ENCODE results near the gene NLGN1. TPM values are rescaled to one million over a fixed set of nuclear protein-coding genes. Genes with fewer than 3 reads are reported as not detected.

NLGN1 gene
- total RNA-seq, 5 donors from 2014 or later (not counting 1 experiment from before 2014, with no cell fraction given), result 0.18 TPM; not detected in 4

DNA sequence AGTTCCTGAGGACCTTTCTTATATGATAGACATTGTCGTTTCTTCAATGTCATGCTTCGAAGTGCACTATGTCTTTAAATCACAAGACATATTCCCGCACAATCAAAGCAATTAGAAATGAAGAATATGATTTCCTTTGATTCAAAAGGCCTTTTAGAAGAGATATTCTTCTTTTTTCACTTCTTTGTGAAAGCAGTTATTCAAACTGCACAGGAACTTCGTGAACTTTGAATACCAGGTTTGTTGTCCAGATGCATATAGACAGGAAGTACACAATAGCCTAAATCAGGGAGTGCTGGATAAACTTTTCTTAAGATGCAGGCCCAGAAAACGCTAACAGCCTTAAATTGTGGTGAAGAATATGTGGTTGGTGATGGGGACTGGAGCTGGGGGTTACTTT, 870.5 kb downstream of the NLGN1 start:
- Mint-ChIP-seq H3K27me3 (no peaks in the 10 kb centered on the region), H3K4me1 (no peaks in the 10 kb centered on the region), H3K27ac (no peak overlapping the region), H3K36me3 (no peaks in the 10 kb centered on the region), H3K4me3 (no peak overlapping the region), H3K9me3 (peaks cover 4 to 11% (median 9%) of the 10 kb centered on the region in 3 donors)
- no peaks in the 10 kb centered on the region for H3K4me1 ChIP-seq (ENCODE audit: control insufficient read depth in 1 of 2, extremely low read depth in 1 of 2, insufficient read depth in 2 of 2, low read length in 2 of 2)
- WGBS (ENCODE audit: insufficient coverage), result 60% methylated on average over 1 of the region's 5 CpGs
- no peaks in the 10 kb centered on the region for H3K36me3 ChIP-seq (ENCODE audit: control insufficient read depth in 2 of 2, extremely low read depth in 1 of 2, insufficient read depth in 1 of 2, low read length in 1 of 2)
- no peak overlapping the region for H3K4me3 ChIP-seq (ENCODE audit: control insufficient read depth in 1 of 2, extremely low read depth in 1 of 2, low read length in 1 of 2)
- DNase-seq, result no peak
- H3K27ac ChIP-seq (ENCODE audit: low read length), result no peak overlapping the region
- H3K9me3 ChIP-seq, result no peaks in the 10 kb centered on the region
- no peak for ATAC-seq (replicated peaks in 1 of 4)
- no peaks in the 10 kb centered on the region for H3K27me3 ChIP-seq (replicated peaks in 1 of 2; ENCODE audit: control insufficient read depth in 2 of 2, extremely low read depth in 1 of 2, insufficient read depth in 2 of 2, low read length in 1 of 2)
- POLR2A ChIA-PET, result no interaction called here
- CTCF ChIA-PET, result no interaction called here

DNA sequence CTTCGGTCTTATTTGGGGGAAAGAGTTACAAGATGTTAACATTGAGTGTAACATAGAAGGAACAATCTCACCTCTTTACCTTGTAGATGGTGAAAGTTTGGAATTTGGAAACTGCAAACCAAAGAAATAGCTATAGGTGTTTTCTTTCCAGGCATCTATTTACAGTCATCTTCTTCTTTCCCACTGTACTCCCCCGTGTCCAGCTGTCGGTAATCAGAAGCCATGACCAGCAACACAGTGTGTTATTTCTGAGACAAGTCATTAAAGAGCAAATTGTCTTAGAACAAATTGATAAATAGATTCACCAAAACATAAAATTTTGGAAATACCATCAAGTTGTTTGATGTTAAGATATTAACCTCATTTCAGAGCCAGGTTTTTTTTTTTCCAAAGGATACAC, 871.0 kb downstream of the NLGN1 start:
- no peaks in the 10 kb centered on the region for H3K36me3 ChIP-seq (ENCODE audit: control insufficient read depth in 2 of 2, extremely low read depth in 1 of 2, insufficient read depth in 1 of 2, low read length in 1 of 2)
- no peaks in the 10 kb centered on the region for H3K4me1 ChIP-seq (ENCODE audit: control insufficient read depth in 1 of 2, extremely low read depth in 1 of 2, insufficient read depth in 2 of 2, low read length in 2 of 2)
- CTCF ChIA-PET, result no interaction called here
- no CpG with 5 or more reads among the region's 3 CpGs for WGBS (ENCODE audit: insufficient coverage)
- no peak overlapping the region for H3K4me3 ChIP-seq (ENCODE audit: control insufficient read depth in 1 of 2, extremely low read depth in 1 of 2, low read length in 1 of 2)
- no peak overlapping the region for H3K27ac Mint-ChIP-seq
- H3K36me3 Mint-ChIP-seq, result no peaks in the 10 kb centered on the region
- no peak overlapping the region for H3K4me3 Mint-ChIP-seq
- no peaks in the 10 kb centered on the region for H3K4me1 Mint-ChIP-seq
- no peak overlapping the region for H3K27ac ChIP-seq (ENCODE audit: low read length)
- H3K27me3 ChIP-seq (replicated peaks in 1 of 2; ENCODE audit: control insufficient read depth in 2 of 2, extremely low read depth in 1 of 2, insufficient read depth in 2 of 2, low read length in 1 of 2), result no peaks in the 10 kb centered on the region
- H3K27me3 Mint-ChIP-seq, result no peaks in the 10 kb centered on the region
- no peak for ATAC-seq (replicated peaks in 1 of 4)
- H3K9me3 ChIP-seq, result no peaks in the 10 kb centered on the region
- no peak for DNase-seq
- POLR2A ChIA-PET, result no interaction called here
- peaks cover 4 to 11% (median 9%) of the 10 kb centered on the region in 3 donors for H3K9me3 Mint-ChIP-seq

DNA sequence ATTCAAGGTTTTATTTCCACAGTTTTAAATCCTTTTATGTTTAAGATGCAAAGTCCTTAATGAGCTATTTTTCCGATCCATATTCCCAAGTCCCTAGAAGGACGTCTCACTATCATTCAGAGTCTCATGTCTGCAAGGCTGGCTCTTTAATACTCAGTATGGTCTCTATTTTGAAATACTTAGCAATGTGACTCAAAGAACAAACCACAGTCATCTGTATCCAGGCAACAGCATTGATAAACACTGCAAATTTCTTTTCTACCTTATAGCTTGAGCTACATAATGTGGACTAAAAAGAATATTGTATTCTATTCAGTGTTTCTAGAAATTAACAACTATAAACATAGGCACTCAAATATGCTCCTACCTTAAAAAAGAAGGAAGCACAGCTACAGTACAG, 873.3 kb downstream of the NLGN1 start:
- no peak for DNase-seq
- CTCF ChIA-PET, result no interaction called here
- H3K4me3 Mint-ChIP-seq, result no peak overlapping the region
- Histone ChIP-seq H3K27ac (ENCODE audit: low read length) (no peak overlapping the region), H3K4me1 (ENCODE audit: control insufficient read depth in 1 of 2, extremely low read depth in 1 of 2, insufficient read depth in 2 of 2, low read length in 2 of 2) (no peaks in the 10 kb centered on the region), H3K36me3 (ENCODE audit: control insufficient read depth in 2 of 2, extremely low read depth in 1 of 2, insufficient read depth in 1 of 2, low read length in 1 of 2) (no peaks in the 10 kb centered on the region), H3K4me3 (ENCODE audit: control insufficient read depth in 1 of 2, extremely low read depth in 1 of 2, low read length in 1 of 2) (no peak overlapping the region), H3K9me3 (no peaks in the 10 kb centered on the region), H3K27me3 (replicated peaks in 1 of 2; ENCODE audit: control insufficient read depth in 2 of 2, extremely low read depth in 1 of 2, insufficient read depth in 2 of 2, low read length in 1 of 2) (no peaks in the 10 kb centered on the region)
- no peak for ATAC-seq (replicated peaks in 1 of 4)
- H3K9me3 Mint-ChIP-seq, result peaks cover 4 to 11% (median 9%) of the 10 kb centered on the region in 3 donors
- no peak overlapping the region for H3K27ac Mint-ChIP-seq
- H3K4me1 Mint-ChIP-seq, result no peaks in the 10 kb centered on the region
- no peaks in the 10 kb centered on the region for H3K36me3 Mint-ChIP-seq
- POLR2A ChIA-PET, result no interaction called here
- 59% methylated on average over 2 of the region's 2 CpGs for WGBS (ENCODE audit: insufficient coverage)
- no peaks in the 10 kb centered on the region for H3K27me3 Mint-ChIP-seq

DNA sequence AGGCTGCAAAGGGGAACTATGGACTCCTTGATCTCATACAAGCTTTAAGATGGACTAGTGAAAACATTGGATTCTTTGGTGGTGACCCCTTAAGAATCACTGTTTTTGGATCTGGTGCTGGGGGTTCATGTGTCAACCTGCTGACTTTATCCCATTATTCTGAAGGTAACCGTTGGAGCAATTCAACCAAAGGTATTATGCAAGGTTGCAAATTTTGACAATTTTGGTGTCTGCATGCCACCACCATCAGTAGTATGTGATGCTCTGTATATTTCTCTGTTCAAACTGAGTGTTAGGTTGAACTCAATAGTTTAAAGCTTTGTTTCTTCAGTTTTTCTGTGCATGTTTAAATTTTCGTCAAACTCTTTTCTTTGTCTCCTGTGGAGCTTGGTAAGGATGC, 877.8 kb downstream of the NLGN1 start:
- H3K27ac Mint-ChIP-seq, result no peak overlapping the region
- peaks cover 4 to 11% (median 11%) of the 10 kb centered on the region in 3 donors for H3K9me3 Mint-ChIP-seq
- no peaks in the 10 kb centered on the region for H3K36me3 Mint-ChIP-seq
- no peak for DNase-seq
- H3K27me3 Mint-ChIP-seq, result no peaks in the 10 kb centered on the region
- ATAC-seq (replicated peaks in 1 of 4), result no peak
- H3K27ac ChIP-seq (ENCODE audit: low read length), result no peak overlapping the region
- 100% methylated on average over 2 of the region's 2 CpGs for WGBS (ENCODE audit: insufficient coverage)
- no peaks in the 10 kb centered on the region for H3K27me3 ChIP-seq (replicated peaks in 1 of 2; ENCODE audit: control insufficient read depth in 2 of 2, extremely low read depth in 1 of 2, insufficient read depth in 2 of 2, low read length in 1 of 2)
- no peaks in the 10 kb centered on the region for H3K9me3 ChIP-seq
- H3K4me1 Mint-ChIP-seq, result no peaks in the 10 kb centered on the region
- ChIA-PET CTCF (no interaction called here), POLR2A (no interaction called here)
- no peak overlapping the region for H3K4me3 ChIP-seq (ENCODE audit: control insufficient read depth in 1 of 2, extremely low read depth in 1 of 2, low read length in 1 of 2)
- no peaks in the 10 kb centered on the region for H3K4me1 ChIP-seq (ENCODE audit: control insufficient read depth in 1 of 2, extremely low read depth in 1 of 2, insufficient read depth in 2 of 2, low read length in 2 of 2)
- no peaks in the 10 kb centered on the region for H3K36me3 ChIP-seq (ENCODE audit: control insufficient read depth in 2 of 2, extremely low read depth in 1 of 2, insufficient read depth in 1 of 2, low read length in 1 of 2)
- H3K4me3 Mint-ChIP-seq, result no peak overlapping the region

DNA sequence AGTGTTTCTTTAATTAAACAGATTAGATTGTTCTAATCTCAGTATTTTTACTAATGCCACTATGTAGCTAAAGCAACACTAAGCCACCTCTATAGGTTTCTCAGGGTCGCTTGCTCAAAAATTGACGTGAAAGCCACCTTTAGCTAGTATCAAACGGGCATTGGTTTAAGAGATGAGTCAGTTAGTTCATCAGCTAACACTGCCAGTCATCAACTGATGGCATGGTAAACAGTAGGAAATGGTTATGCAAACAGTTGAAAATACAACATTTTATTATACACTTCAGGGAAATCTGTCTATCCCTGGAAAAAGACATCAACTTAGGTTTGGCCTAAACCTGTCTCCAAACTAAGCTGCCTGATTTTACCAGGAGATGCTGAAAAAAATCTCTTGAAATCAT, 879.3 kb downstream of the NLGN1 start:
- Histone ChIP-seq H3K36me3 (ENCODE audit: control insufficient read depth in 2 of 2, extremely low read depth in 1 of 2, insufficient read depth in 1 of 2, low read length in 1 of 2) (no peaks in the 10 kb centered on the region), H3K4me3 (ENCODE audit: control insufficient read depth in 1 of 2, extremely low read depth in 1 of 2, low read length in 1 of 2) (no peak overlapping the region), H3K27ac (ENCODE audit: low read length) (no peak overlapping the region), H3K9me3 (no peaks in the 10 kb centered on the region), H3K27me3 (replicated peaks in 1 of 2; ENCODE audit: control insufficient read depth in 2 of 2, extremely low read depth in 1 of 2, insufficient read depth in 2 of 2, low read length in 1 of 2) (no peaks in the 10 kb centered on the region), H3K4me1 (ENCODE audit: control insufficient read depth in 1 of 2, extremely low read depth in 1 of 2, insufficient read depth in 2 of 2, low read length in 2 of 2) (no peaks in the 10 kb centered on the region)
- Mint-ChIP-seq H3K4me1 (no peaks in the 10 kb centered on the region), H3K27me3 (no peaks in the 10 kb centered on the region), H3K27ac (no peak overlapping the region), H3K36me3 (no peaks in the 10 kb centered on the region), H3K4me3 (no peak overlapping the region), H3K9me3 (peaks cover 4 to 11% (median 8%) of the 10 kb centered on the region in 3 donors)
- WGBS (ENCODE audit: insufficient coverage), result no CpG with 5 or more reads among the region's 3 CpGs
- DNase-seq (no peak), ATAC-seq (replicated peaks in 1 of 4) (no peak)
- ChIA-PET CTCF (no interaction called here), POLR2A (no interaction called here)

DNA sequence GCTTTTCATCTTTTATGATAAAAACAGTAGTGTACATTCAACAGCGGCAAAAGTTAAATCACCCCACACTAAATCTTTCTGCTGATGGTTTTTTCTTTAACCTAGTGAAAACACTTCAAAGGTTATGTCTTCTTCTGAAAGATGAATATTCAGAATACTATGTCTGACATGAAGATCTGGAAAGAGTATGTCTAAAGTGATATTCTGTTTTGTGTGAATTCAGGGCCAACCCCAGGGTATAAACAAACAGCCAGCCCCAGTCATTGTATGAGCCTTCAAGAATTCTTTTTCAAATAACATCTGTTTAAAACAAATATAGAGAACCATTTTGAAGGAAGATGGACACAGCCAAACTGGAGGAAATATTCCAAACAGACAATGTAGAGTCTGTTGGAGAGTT, 880.5 kb downstream of the NLGN1 start:
- Mint-ChIP-seq H3K4me1 (no peaks in the 10 kb centered on the region), H3K9me3 (peaks cover 0 to 8% (median 3%) of the 10 kb centered on the region in 3 donors), H3K27ac (no peak overlapping the region), H3K36me3 (no peaks in the 10 kb centered on the region), H3K27me3 (no peaks in the 10 kb centered on the region), H3K4me3 (no peak overlapping the region)
- no peak for DNase-seq
- H3K36me3 ChIP-seq (ENCODE audit: control insufficient read depth in 2 of 2, extremely low read depth in 1 of 2, insufficient read depth in 1 of 2, low read length in 1 of 2), result no peaks in the 10 kb centered on the region
- H3K4me3 ChIP-seq (ENCODE audit: control insufficient read depth in 1 of 2, extremely low read depth in 1 of 2, low read length in 1 of 2), result no peak overlapping the region
- no peaks in the 10 kb centered on the region for H3K27me3 ChIP-seq (replicated peaks in 1 of 2; ENCODE audit: control insufficient read depth in 2 of 2, extremely low read depth in 1 of 2, insufficient read depth in 2 of 2, low read length in 1 of 2)
- no peaks in the 10 kb centered on the region for H3K4me1 ChIP-seq (ENCODE audit: control insufficient read depth in 1 of 2, extremely low read depth in 1 of 2, insufficient read depth in 2 of 2, low read length in 2 of 2)
- CTCF ChIA-PET, result no interaction called here
- POLR2A ChIA-PET, result interaction anchor here in 1 of 2 donors (0.7 kb wide), 1 partner anchor 111 kb away, joined by 3 read pairs; no protein-coding TSS in a partner anchor
- no peaks in the 10 kb centered on the region for H3K9me3 ChIP-seq
- WGBS (ENCODE audit: insufficient coverage), result no CpG with 5 or more reads among the region's 1 CpG
- ATAC-seq (replicated peaks in 1 of 4), result no peak
- H3K27ac ChIP-seq (ENCODE audit: low read length), result no peak overlapping the region

DNA sequence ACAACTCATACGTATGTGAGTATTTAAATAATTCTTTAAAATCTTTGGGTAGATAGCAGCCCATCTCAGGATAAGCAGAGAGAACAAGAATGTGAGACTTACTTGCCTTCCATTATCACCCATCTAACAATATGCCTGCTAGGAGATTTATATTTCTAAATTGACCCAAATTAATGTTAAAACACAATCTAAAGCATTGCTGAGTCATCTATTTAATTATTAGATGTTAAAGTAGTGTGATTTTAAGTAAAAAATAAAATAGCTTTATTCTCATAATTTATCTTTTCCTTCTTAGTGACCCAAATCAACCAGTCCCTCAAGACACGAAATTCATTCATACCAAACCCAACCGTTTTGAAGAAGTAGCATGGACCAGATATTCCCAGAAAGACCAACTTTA, 882.6 kb downstream of the NLGN1 start:
- H3K27me3 Mint-ChIP-seq, result no peaks in the 10 kb centered on the region
- Histone ChIP-seq H3K27me3 (replicated peaks in 1 of 2; ENCODE audit: control insufficient read depth in 2 of 2, extremely low read depth in 1 of 2, insufficient read depth in 2 of 2, low read length in 1 of 2) (no peaks in the 10 kb centered on the region), H3K4me1 (ENCODE audit: control insufficient read depth in 1 of 2, extremely low read depth in 1 of 2, insufficient read depth in 2 of 2, low read length in 2 of 2) (no peaks in the 10 kb centered on the region), H3K9me3 (no peaks in the 10 kb centered on the region), H3K36me3 (ENCODE audit: control insufficient read depth in 2 of 2, extremely low read depth in 1 of 2, insufficient read depth in 1 of 2, low read length in 1 of 2) (no peaks in the 10 kb centered on the region), H3K27ac (ENCODE audit: low read length) (no peak overlapping the region), H3K4me3 (ENCODE audit: control insufficient read depth in 1 of 2, extremely low read depth in 1 of 2, low read length in 1 of 2) (no peak overlapping the region)
- peaks cover 0 to 8% (median 3%) of the 10 kb centered on the region in 3 donors for H3K9me3 Mint-ChIP-seq
- CTCF ChIA-PET, result no interaction called here
- DNase-seq (no peak), ATAC-seq (replicated peaks in 1 of 4) (no peak)
- no peaks in the 10 kb centered on the region for H3K36me3 Mint-ChIP-seq
- H3K4me1 Mint-ChIP-seq, result no peaks in the 10 kb centered on the region
- POLR2A ChIA-PET, result no interaction called here
- WGBS (ENCODE audit: insufficient coverage), result 50% methylated on average over 2 of the region's 3 CpGs
- H3K27ac Mint-ChIP-seq, result no peak overlapping the region
- H3K4me3 Mint-ChIP-seq, result no peak overlapping the region

All from T-cell (primary cell).